Stimulated activated naive CD8-positive, alpha-beta T cell treated with anti-CD3 and anti-CD28 coated beads, Interleukin-15, amount 100 ng/mL, for 72 hours (primary cell): ENCODE measurements around the gene DENND6B.
A peak's percentile ranks its signal among the peaks of the same experiment; 100 is the strongest.

ENCODE experiments used
- ATAC-seq: fragments of 150-1000 bp; cut with Tn5 transposase; 2 replicates; pipeline ENCODE4 v1.10.0; 2021; ENCODE audit warnings: mild to moderate bottlenecking, moderate library complexity
- DNase-seq, 2 donors: peaks; one replicate each; pipeline ENCODE4 v3.0.0; 2021 to 2022
- H3K27ac Mint-ChIP-seq, 2 donors: one replicate each; pipeline ENCODE4 v1.8.0; 2022; ENCODE audit warnings: mild to moderate bottlenecking in 2 of 2, mixed read lengths in 2 of 2, moderate library complexity in 2 of 2
- H3K27me3 Mint-ChIP-seq: one replicate; pipeline ENCODE4 v1.8.0; 2022; ENCODE audit warnings: mixed read lengths
- H3K4me1 Mint-ChIP-seq: one replicate; pipeline ENCODE4 v1.8.0; 2022; ENCODE audit warnings: mild to moderate bottlenecking, mixed read lengths
- H3K4me3 Mint-ChIP-seq, 2 donors: one replicate each; pipeline ENCODE4 v1.8.0; 2022; ENCODE audit warnings: mild to moderate bottlenecking in 2 of 2, mixed read lengths in 2 of 2, moderate library complexity in 1 of 2
- H3K9me3 Mint-ChIP-seq, 2 donors: one replicate each; pipeline ENCODE4 v1.8.0; 2022; ENCODE audit warnings: mixed read lengths in 2 of 2

The DENND6B gene

DNA sequence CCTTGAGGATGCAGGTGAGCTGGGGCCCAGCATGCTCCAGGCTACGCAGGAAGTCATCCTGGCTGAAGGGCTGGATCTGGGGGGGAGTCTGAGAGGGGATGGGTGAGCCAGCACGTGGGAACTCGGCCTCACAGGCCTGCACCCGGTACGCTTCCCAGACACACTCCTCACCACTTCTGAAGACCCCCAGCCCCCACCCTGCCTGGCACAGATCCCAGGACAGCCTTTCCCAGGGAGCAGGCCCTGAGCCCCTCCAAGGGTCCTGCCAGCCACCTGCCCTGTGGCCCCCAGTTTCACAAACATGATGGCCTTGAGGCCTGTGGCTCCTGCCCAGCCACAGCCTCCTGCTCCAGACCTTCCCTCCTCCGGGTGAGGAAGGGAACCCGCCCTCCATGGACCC lies 13.8 kb downstream of the DENND6B start:
- peaks cover 29% of the 10 kb centered on the region for H3K4me1 Mint-ChIP-seq
- ATAC-seq = no peak
- peaks cover 7% of the 10 kb centered on the region for H3K27me3 Mint-ChIP-seq
- no peak overlapping the region for H3K27ac Mint-ChIP-seq
- H3K4me3 Mint-ChIP-seq = no peak overlapping the region
- no peak for DNase-seq
- no peaks in the 10 kb centered on the region for H3K9me3 Mint-ChIP-seq

DNA sequence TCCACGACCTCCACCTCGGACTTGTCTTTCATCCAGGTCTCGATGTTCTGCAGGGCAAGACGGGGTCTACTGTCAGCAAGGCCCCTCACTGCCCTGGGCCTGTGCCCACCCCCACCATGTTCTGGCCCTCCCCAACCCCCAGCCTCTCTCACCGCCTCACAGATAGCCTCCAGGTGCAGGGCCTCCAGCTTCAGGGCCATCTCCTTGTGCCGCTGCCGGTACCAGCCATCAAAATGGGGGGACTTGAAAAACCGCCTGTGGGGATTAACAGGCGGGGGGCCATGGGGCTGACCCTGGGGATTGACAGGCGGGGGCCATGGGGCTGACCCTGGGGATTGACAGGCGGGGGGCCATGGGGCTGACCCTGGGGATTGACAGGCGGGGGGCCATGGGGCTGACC lies 14.4 kb downstream of the DENND6B start:
- peaks cover 7% of the 10 kb centered on the region for H3K27me3 Mint-ChIP-seq
- H3K4me3 Mint-ChIP-seq = no peak overlapping the region
- no peaks in the 10 kb centered on the region for H3K9me3 Mint-ChIP-seq
- ATAC-seq (no peak), DNase-seq (no peak)
- peaks cover 29% of the 10 kb centered on the region for H3K4me1 Mint-ChIP-seq
- no peak overlapping the region for H3K27ac Mint-ChIP-seq

DNA sequence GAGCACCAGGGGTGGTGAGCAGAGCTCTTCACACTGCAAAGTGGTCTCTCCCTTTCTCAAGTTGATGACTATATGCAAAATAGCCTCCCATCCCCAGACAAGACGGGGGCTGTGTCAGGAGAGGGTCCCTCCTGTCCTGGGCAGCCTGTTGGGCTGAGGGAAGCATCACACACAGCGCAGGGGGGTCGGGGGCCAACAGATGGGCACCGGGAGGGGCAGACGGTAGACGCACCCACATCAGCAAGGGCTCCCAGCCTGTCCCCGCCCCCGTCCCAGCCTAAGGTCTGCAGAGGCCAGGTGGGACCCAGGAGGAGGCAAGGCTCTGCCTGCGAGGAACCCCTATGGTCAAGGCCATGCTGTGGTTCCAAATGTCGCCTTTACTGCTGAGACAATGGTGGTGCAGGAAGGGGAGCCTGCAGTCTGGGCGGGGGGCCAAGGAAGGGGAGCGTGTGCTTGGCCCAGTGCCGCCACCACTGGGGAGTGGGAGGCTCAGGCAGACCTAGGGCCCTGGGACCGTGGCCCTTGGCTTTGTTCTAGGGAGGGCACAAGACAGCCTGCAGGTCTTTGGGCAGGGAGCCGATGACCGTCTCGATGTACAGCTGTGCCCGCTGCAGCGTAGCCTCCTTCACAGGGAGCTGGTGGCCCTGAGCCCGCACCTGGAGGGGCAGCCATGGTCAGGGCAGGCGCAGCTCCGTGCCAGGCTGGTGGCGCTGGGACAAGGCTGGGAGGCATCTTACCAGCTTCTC lies 15.0 kb downstream of the DENND6B start:
- DNase-seq = no peak
- no peak overlapping the region for H3K27ac Mint-ChIP-seq
- peaks cover 7% of the 10 kb centered on the region for H3K27me3 Mint-ChIP-seq
- H3K9me3 Mint-ChIP-seq = no peaks in the 10 kb centered on the region
- peaks cover 29% of the 10 kb centered on the region for H3K4me1 Mint-ChIP-seq
- H3K4me3 Mint-ChIP-seq = no peak overlapping the region
- no peak for ATAC-seq

DNA sequence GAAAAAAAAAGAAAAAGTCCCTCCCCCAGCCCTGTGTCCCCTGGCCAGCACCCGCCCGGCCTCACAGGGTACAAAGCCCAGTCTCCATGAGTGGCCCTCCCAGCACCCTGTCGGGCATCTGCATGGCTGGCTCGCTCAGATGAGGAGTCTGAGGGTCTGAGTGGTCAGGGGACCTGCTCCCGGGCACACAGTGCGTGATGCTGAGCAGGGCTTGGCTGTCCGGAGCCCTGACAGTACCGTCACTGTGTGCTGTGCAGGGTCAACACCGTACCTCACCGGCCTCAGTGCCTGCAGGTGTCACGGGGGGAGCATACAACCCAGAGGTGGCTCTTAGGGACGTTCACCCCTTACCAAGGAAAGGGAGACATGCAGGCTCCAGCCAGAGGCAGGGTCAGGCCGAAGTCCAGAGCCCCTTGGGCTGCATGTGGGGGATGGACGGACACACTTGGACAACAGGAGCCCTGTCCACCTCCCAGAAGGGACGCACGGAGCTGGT lies 15.8 kb downstream of the DENND6B start:
- no peak for ATAC-seq
- Mint-ChIP-seq H3K27ac (no peak overlapping the region), H3K4me1 (peaks cover 34% of the 10 kb centered on the region), H3K9me3 (no peaks in the 10 kb centered on the region), H3K27me3 (peaks cover 14% of the 10 kb centered on the region), H3K4me3 (no peak overlapping the region)
- no peak for DNase-seq

DNA sequence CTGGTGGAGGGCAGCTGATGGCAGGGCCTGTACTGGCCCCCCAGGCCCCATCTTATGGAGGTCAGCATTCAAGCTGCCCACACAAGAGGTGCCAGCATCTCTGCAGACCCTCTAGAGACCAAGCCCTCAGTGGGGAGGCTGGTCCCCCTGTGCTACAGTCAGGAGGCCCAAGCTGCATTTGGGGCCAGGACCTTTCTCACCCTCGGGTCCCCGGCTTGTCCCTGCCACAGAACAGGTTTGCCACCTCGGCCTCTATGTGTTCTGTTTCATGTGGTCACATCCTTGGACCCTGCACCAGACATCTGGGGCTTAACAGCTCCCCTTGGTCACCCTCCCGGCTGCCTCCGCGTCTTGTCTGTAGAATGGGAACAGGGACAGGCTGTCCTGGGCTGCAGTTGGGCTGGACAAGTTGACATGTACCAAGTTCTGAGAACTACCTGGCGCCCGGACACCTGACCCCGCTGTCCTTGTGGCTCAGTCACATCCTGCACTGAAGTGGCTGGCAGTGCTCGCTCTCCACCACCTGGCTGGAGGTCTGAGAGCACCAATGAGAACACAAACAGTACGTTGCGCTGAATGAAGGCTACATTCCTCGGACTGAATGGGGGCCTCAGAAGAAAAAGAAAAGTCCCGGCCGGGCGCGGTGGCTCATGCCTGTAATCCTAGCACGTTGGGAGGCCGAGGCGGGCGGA lies 16.6 kb downstream of the DENND6B start:
- DNase-seq (no peak), ATAC-seq (no peak)
- Mint-ChIP-seq H3K4me3 (no peak overlapping the region), H3K27me3 (peaks cover 22% of the 10 kb centered on the region), H3K9me3 (no peaks in the 10 kb centered on the region), H3K27ac (no peak overlapping the region), H3K4me1 (peaks cover 37% of the 10 kb centered on the region)

DNA sequence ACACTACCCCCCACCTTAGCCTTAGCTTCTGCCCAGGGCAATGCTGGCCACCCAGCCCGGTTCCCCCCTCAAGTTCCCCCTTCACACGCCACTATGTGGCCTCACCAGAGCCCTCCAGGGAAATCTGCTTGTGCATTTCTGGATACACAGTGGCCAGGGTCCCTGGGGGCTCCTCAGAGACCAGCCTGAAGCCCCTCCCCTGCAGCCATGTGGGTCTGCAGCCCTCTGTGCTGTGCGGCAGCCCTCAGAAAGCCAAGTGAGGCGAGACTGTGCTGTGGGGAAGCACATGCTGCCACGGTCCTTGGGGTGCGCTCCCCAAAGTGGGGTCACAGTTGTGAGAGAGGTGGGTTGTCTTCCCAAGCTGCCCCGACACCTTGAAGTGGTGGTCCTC lies 17.2 kb downstream of the DENND6B start:
- no peak overlapping the region for H3K27ac Mint-ChIP-seq
- ATAC-seq (no peak), DNase-seq (no peak)
- peaks cover 28% of the 10 kb centered on the region for H3K27me3 Mint-ChIP-seq
- peaks cover 37% of the 10 kb centered on the region for H3K4me1 Mint-ChIP-seq
- no peak overlapping the region for H3K4me3 Mint-ChIP-seq
- no peaks in the 10 kb centered on the region for H3K9me3 Mint-ChIP-seq

DNA sequence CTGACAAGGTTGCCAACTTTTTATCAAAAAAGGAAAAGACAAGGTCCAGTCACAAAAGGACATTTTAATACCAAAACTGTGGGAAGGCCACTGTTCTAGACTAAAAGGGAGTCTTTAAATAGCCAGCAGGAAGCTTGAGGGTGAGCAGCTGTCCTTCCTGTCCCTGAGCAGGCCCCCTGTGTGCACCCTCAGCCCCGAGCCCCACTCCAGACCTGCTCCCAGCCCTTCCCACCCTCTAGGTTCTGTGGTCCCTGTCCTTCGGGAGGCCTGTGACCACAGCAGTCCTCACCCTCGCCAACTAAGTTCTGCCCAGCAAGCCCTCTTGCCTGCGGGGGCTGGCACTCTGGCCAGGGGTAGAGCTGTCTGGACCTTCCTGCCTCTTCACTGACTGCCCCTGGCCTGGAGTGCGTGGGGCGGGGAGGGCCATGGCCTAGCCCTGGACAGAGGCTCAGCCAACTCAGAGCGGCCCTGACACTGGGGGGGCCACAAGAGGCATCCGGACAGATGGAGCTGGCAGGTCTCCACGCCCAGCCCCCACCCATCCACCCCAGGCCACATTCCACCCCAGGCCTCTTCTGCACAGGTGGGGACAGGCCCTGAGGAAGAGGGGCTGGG lies 17.7 kb downstream of the DENND6B start:
- DNase-seq = no peak
- Mint-ChIP-seq H3K4me3 (peak overlapping the region; percentile 48 to 57), H3K4me1 (peaks cover 37% of the 10 kb centered on the region), H3K9me3 (no peaks in the 10 kb centered on the region), H3K27me3 (peaks cover 33% of the 10 kb centered on the region), H3K27ac (no peak overlapping the region)
- ATAC-seq = no peak

DNA sequence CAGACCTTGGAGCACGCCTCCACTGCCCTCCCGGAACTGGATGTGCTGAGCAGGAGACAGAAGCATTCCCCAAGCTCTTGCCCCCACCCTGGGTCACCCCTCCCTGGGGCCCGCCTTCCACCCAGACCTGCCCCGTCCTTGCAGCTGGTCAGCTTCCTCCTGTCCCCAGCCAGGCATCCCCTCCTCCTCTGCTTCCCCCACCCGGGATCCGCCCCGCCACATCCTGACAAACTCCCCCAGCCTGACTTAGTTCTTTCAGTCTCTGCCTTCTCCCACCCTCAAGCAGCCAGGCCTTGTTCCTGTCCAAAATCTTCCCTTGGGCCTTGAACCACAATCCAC lies 18.2 kb downstream of the DENND6B start:
- Mint-ChIP-seq H3K4me3 (peak overlapping the region; percentile 48 to 57), H3K4me1 (peaks cover 37% of the 10 kb centered on the region), H3K27ac (no peak overlapping the region), H3K9me3 (no peaks in the 10 kb centered on the region), H3K27me3 (peaks cover 37% of the 10 kb centered on the region)
- no peak for DNase-seq
- ATAC-seq = no peak

DNA sequence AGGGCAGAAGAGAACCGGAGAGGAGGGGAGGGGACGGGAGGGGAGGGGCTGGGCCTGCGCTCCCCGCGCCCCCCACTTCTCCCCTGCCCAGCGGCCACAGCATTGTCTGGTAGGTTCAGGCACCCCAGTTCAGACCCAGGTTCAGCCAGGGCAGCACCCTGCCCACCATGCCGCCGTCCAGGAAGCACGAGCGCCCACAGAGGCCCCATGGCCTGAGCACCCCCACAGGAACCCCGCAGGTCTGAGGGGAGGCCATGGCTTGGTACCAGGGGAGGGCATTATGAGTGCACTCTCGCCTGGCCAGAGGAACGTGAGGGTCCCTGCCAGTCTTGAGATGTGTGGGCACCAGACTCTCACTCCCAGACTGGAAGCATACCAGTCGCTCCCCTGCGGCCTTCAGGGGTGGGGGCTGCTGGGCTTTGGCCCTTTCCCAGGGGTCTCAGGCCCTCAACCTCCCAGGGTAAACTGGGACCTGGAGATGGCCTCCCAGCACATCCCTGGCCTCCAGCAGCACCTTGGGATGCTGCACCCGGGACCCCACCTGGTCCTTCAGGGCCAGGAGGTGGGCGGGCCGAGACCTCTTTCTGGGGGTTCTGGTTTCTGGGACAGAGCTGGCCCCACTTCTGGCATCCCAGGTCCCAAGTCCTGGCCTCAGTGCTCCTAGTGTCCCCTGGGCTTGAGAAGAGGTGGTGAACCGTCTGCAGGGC lies 18.8 kb downstream of the DENND6B start:
- H3K9me3 Mint-ChIP-seq = no peaks in the 10 kb centered on the region
- ATAC-seq (peak; percentile 8), DNase-seq (no peak)
- peaks cover 42% of the 10 kb centered on the region for H3K27me3 Mint-ChIP-seq
- H3K27ac Mint-ChIP-seq = no peak overlapping the region
- H3K4me1 Mint-ChIP-seq = peaks cover 42% of the 10 kb centered on the region
- peak overlapping the region; percentile 53 to 81 for H3K4me3 Mint-ChIP-seq

DNA sequence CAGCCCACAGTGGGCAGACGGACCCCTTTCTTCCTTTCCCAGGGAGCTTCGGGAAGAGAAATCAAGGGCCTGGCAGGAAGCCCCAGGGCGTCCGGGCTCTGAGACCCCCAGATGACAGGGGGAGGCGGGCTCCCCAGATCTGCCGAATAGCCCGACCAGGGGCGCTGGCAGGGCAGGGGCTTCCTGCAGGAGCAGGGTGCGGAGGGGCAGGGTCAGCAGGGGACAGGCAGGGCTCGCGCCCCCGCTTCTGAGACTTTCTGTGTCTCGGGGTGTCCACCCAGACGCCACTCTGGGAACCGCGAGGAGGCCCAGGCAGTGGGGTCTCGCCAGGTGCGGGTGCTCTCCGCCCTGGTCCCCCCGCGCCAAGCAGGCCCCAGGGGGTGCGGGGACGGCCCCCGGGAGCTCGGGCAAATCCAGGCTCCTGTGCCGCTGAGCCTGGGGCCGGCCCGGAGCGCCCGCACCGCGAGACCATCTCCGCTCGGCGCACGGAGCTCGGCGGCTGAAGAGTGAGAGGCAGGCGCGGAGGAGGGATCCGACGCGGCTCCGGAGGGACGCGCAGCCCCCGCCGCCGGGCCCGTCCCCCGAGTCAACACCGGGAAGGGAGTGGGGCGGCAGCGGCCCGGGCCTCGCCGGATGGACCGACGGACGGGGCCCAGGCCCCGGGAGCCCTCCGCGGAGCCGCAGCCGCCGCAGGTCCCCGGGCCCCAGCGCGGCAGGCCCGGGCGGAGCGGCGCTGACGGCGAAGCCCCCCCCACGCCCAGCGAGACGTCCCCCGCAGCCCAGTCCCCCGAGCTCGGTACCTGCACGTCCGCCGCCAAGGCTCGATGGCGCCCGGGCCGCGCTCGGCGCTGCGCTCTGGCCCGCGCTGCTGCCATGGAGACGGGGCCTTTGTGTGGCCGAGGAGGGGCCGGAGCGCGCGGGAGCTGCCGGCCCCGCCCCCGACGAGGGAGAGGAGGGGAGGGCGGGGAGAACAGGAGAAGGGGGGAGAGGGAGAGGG lies 19.8 kb downstream of the DENND6B start, which contains the start of gene PLXNB2:
Gene PLXNB2 (minus strand): TSS at position 894 of the 997 bp plus-strand sequence. CDS start 17,062 bp downstream, outside the sequence.
- peak in 1 of 2 donors; percentile 46 for DNase-seq
- Mint-ChIP-seq H3K27ac (no peak within 1 kb of the TSS), H3K4me1 (peaks cover 48% of the 10 kb centered on the region), H3K9me3 (no peaks in the 10 kb centered on the region), H3K27me3 (peaks cover 52% of the 10 kb centered on the region), H3K4me3 (peak within 1 kb of the TSS; percentile 80 to 81)
- peak; percentile 62 for ATAC-seq

DNA sequence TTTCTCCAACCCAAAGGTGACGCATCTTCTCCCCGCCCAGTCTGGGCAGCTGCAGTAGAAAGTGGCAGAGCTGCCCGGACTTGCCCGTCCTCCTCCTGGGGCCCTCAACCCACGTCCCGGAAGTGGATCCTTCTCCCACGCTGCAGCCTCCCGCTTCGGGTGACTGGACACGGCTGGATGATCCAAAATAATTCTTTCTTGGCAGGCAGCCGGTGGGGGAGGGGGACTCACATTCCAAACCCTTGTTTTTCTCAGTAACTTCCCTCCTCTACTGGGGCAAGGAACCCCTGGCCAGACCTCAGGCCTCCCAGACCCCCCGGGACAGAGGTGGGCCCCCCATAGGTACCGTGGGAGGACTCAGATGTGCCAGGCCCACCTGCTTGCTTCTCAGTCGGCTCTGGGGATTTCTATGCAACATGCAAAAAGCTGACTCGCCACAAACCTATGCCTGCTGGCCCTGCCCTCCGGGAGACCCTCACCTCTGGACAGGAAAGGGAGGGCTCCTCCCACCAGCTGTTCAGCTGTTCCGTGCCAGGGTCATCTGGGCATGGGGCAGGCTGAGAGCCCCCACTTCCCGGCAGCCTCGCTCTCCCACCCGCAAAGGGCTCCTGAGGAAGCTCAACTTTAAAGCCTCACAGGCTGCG lies 20.8 kb downstream of the DENND6B start:
- Mint-ChIP-seq H3K4me3 (peak overlapping the region; percentile 73 to 80), H3K27me3 (peaks cover 62% of the 10 kb centered on the region), H3K4me1 (peaks cover 50% of the 10 kb centered on the region), H3K9me3 (no peaks in the 10 kb centered on the region), H3K27ac (peak overlapping the region in 1 of 2 donors; percentile 86)
- DNase-seq (no peak), ATAC-seq (no peak)

DNA sequence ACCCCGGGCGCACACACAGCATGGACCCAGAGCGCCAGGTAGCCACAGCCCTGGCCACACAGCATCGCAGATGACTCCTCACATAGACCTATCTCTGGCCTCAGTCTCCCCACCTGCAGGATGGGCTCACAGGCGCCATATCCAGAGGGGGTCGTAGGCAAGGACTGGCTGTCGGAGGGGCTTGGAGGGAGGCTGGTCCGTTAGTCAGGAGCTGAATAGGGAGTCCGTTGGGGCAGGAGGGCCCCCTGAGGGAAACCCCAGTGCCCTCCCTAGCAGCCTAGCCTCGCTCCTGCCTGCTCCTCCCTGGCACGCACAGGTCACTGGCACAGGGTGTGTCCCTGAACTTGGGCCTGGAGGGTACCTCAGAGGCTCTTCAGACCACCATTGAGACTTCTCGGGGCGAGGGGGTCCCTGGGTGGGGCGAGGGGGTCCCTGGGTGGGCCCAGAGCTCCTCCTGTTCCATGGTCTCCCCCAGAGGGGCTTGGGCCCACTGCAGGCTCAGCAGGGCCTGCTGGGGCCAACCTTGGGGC lies 21.4 kb downstream of the DENND6B start:
- H3K4me1 Mint-ChIP-seq = peaks cover 53% of the 10 kb centered on the region
- H3K4me3 Mint-ChIP-seq = peak overlapping the region; percentile 73 to 80
- ATAC-seq (no peak), DNase-seq (no peak)
- H3K27me3 Mint-ChIP-seq = peaks cover 66% of the 10 kb centered on the region
- H3K9me3 Mint-ChIP-seq = no peaks in the 10 kb centered on the region
- H3K27ac Mint-ChIP-seq = peak overlapping the region in 1 of 2 donors; percentile 72

DNA sequence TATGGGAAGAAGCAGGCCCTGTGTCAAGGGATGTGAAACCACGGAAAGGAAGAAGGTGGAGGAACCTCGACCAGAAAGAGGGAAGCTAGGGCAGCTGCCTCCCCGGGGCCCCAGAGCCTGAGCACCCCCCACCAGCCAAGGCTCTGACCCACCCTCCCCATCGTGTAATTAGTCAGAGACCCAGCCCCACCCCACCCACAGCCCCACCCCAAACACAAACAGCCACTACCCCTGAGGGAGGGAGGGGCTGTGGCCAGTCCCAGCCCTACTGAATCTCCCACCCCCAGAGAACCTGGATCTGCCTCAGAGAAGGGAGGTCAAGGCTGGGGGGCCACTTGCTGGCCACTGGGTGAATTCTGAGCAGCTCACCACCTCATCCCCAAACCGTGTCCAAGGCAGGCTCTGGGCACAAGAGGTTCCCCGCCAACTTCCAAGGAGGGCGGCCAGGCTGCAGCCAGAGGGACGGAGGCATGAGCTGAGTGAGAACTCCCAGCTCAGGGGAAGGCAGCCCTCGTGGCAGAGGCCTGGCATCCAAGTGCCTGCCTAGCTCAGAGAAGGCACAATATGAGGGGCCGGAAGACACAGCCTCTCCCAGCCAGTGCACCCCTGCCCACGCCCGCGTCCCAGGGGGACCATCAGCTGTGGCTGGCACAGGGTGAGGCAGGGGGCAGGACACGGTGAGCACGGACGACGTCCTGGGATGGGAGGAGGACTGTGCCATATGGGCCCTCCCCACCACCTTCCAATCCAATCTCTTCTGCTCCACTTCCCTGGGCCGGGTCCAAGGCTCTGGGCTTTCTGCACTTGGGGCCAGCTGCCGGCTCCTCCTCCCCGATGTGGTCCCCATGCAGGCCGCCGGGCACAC lies 22.1 kb downstream of the DENND6B start:
- H3K4me1 Mint-ChIP-seq = peaks cover 53% of the 10 kb centered on the region
- no peak for ATAC-seq
- H3K9me3 Mint-ChIP-seq = no peaks in the 10 kb centered on the region
- H3K27me3 Mint-ChIP-seq = peaks cover 66% of the 10 kb centered on the region
- peak overlapping the region in 1 of 2 donors; percentile 72 for H3K27ac Mint-ChIP-seq
- no peak overlapping the region for H3K4me3 Mint-ChIP-seq
- no peak for DNase-seq
